Measurements from ENCODE around the gene ME1.
"Not testable (repeated sequence)": the region's sequence is repeated elsewhere in the genome, so short reads cannot be mapped to it uniquely, and the experiment has no call there.

ME1 gene

DNA sequence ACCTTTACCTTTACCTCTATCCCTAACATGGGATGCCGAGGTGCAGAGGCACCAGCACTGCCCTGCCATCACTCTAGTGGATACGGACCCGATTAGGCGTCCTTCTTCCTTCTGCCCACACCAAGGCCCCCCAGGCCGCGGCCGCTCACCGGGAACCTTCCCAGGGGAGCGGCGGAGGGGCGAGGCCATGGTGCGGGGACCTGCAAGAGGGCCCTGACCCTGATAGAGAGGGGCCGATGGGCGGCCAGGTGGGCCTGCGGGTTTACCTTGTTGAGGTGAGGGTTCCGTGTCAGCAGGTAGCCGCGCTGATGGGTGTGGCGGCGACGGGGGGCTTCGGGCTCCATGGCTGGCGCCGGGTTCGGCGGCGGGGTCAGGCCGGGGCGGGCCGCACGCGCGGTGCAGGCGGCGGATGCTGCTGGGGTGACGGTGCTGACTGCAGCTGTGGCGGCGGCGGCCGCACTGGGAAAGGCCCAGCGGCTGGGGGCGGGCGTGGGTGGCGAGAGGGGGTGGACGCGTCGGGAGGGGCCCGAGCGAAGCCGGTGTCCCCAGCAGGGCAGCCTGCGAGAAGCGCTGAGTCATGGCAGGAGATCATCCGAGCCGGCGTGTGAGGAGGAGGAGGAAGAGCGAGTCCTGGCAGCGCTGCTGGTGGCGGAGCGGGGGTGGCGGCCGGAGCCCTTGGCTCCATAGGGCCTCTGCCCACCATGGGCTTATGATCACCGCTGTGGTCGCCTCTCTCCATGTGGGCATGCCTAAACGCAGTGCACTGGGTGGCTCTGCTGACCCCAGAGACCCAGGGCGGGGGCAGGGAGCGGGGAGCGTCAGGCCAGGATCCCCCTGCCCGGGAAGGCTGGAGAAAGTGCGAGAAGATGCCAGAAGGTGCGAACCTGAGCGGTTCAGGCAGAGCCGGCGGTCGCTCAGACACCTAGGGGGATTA is at the start of gene ME1:
Gene ME1 (minus strand): TSS at position 441 of the 934 bp plus-strand sequence. CDS start 97 bp downstream, at position 344.
- peak; percentile 23 for DNase-seq (ENCODE audit: low spot score)

GRCh38 chr6:83480470-83480869 is 49.6 kb upstream of the ME1 start:
- DNase-seq (ENCODE audit: low spot score) = no peak

DNA sequence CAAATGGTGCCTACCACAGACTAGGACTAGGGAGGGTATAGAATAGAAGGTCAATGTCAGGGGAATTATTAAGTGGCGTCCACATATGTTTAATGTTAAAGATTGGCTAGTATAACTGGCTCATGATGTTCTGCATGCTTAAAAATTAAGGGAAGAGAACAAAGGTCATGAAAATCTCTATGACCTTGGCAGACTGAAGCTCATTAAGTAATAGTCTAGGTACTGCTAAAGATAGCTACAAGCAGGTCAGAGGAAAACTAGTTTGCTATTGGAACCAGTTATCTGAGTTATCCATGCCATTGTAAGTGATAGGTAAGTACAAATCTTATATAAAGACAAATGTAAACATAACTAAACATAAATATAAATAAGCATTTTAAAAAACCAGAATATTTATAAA is 48.5 kb upstream of the ME1 start:
- DNase-seq (ENCODE audit: low spot score) = no peak

GRCh38 chr6:83476971-83477370 is 46.1 kb upstream of the ME1 start:
- no peak for DNase-seq (ENCODE audit: low spot score)

GRCh38 chr6:83474309-83474708 is 43.5 kb upstream of the ME1 start:
- no peak for DNase-seq (ENCODE audit: low spot score)

DNA sequence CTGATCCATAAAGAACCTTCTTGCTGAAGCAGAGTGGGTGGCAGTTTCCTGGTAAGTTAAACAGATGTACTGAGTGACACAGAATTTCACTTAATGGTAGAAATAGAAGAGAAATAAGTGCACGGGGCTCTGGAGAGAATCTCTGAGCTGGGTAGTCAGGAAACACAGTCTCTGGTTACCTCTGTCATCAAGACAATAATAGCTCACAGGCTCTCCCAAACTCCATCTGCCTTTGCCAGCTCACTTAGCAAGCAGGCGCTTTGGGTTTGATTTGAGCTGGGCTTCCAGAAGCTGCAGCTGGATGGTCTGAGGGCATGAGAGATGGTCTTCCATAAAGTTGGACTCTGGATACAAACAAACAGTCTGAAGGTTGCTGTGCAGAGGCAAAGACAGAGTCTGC is 41.9 kb upstream of the ME1 start:
- no peak for DNase-seq (ENCODE audit: low spot score)

- DNase-seq (ENCODE audit: low spot score) = no peak
These were observed 39.7 kb upstream of the ME1 start for GRCh38 chr6:83470587-83470986.

GRCh38 chr6:83470001-83470400 is 39.1 kb upstream of the ME1 start:
- no peak for DNase-seq (ENCODE audit: low spot score)

- no peak for DNase-seq (ENCODE audit: low spot score)
These were observed 36.8 kb upstream of the ME1 start for GRCh38 chr6:83467620-83468036.

DNA sequence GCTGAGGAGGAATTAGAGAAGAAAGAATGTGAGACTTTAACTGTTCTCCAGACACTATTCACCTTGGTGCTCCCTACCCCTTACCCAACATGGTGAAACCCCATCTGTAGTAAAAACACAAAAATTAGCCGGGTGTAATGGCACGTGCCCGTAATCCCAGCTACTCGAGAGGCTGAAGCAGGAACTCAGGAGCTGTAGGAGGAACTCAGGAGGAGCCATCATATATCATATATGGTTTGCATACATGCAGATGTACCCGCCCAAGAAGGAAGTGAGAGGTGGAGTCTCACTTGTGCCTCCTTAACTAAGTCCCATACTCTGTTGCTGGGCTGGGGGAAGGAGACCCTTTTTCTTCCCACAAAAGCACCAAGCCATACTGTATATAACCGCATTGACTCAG is 35.5 kb upstream of the ME1 start:
- no peak for DNase-seq (ENCODE audit: low spot score)

GRCh38 chr6:83464381-83465140 is 33.7 kb upstream of the ME1 start:
- no peak for DNase-seq (ENCODE audit: low spot score)

DNA sequence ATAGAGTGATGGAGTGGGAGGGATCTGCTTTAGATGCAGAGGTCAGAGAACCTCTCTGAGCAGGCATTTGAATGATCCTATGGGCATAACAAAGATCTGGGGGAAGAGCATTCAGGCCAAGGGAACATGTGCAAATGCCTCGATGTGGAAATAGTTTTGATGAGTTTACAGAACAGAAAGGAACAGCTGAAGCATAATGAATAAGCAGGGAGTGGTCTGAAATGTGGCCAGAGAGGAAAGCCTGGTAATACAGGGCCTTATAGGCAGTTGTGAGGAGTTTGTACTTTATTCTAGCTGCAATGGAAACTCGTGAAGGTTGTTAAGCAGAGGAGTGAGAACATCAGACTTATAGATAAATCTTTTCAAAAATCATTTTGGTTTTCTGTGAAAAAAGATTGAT is 33.0 kb upstream of the ME1 start:
- no peak for DNase-seq (ENCODE audit: low spot score)

DNA sequence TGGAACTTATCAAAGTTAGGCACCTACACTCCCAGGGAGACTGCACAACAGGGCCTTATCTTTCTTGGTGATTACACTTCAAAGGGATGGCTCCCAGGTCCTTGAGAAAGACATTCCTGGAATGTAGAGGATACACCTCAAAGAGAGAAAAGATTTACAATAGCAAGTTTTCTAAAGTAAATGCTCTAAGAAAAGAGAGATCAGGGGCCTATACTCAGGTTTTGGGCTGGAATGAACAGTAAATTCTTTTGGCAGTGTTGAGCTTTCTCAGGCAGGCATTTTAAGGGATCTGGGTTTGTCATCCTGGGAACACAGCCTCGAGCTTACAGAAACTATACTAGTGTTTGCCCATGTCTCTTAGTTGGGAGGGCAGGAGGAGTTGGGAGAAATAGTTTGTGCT is 31.7 kb upstream of the ME1 start:
- DNase-seq (ENCODE audit: low spot score) = no peak

- DNase-seq (ENCODE audit: low spot score) = no peak
These were observed 30.6 kb upstream of the ME1 start for GRCh38 chr6:83461438-83461837.

DNA sequence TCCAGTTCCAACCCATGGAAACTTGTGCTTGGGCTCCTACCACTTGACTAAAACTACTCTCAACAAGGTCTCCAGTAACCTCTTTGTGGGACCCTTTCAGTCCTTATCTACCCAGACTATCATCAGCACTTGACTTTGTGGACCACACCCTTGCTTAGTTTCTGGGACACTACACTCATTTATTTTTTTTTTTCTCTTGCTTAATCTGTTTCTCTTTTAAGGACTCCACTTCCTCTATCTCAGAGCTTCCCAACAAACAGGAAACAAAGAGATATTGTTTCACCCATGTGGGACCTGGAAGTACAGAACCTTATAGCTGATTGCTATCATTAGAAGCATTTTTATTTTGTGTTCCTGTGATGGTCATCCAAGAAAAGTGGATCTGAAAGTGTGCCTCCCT is 28.8 kb upstream of the ME1 start:
- no peak for DNase-seq (ENCODE audit: low spot score)

GRCh38 chr6:83450015-83450414 is 19.2 kb upstream of the ME1 start:
- DNase-seq (ENCODE audit: low spot score) = not testable (repeated sequence)

- DNase-seq (ENCODE audit: low spot score) = not testable (repeated sequence)
These were observed 13.3 kb upstream of the ME1 start for GRCh38 chr6:83444086-83444699.

- DNase-seq (ENCODE audit: low spot score) = no peak
These were observed 12.7 kb upstream of the ME1 start for GRCh38 chr6:83443516-83443915.

- DNase-seq (ENCODE audit: low spot score) = no peak
These were observed 11.9 kb upstream of the ME1 start for GRCh38 chr6:83442752-83443151.

GRCh38 chr6:83439201-83439600 is 8.3 kb upstream of the ME1 start:
- no peak for DNase-seq (ENCODE audit: low spot score)

GRCh38 chr6:83436674-83437073 is 5.8 kb upstream of the ME1 start:
- no peak for DNase-seq (ENCODE audit: low spot score)

DNA sequence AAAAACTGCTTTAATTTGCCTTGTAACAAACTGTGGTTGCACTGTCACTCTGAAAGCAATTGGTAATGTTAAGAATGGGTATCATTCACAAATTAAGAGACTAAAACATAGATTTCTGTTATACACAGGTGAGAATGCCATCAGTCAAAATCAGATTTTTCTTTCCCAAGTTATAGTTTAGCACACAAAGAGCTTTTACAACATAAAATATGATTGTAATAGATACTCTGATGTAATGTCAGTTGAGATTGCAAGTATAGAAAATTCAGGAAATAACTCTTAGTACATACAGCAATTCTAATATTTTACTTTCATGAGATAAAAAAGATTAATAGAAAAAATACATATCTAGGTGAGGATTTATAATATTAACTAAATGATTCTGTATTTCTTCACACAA is 2.3 kb upstream of the ME1 start:
- DNase-seq (ENCODE audit: low spot score) = no peak

DNA sequence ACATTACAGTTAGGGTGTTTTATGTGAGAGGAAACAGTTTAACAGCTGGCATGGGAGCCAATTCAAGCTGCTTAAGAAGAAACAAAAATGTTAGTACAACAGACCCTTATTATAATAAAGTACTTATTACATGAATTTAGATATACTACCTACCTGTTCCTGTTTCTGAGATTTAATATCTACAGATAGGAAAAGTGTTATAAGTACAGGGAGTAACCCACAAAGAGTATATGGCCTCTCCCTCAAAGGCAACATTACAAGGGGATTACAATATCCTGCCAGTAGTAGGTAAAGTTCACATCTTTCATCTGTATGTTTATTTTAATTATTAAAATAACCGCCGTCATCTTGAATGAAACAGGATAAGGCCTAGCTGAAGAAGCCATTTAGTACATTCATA is 1.8 kb upstream of the ME1 start:
- DNase-seq (ENCODE audit: low spot score) = no peak

All from hematopoietic multipotent progenitor cell treated with erythropoietin and hydrocortisone succinate and interleukin-3 and kit ligand, for 15 days (in vitro differentiated cells).